ENCODE data around the gene PPP1R15A. TPM values are rescaled to one million over a fixed set of nuclear protein-coding genes. Genes with fewer than 3 reads are reported as not detected.

The PPP1R15A gene
- total and polyA plus RNA-seq, 2 experiments from 2014 or later = 14.0 to 15.8 TPM

DNA sequence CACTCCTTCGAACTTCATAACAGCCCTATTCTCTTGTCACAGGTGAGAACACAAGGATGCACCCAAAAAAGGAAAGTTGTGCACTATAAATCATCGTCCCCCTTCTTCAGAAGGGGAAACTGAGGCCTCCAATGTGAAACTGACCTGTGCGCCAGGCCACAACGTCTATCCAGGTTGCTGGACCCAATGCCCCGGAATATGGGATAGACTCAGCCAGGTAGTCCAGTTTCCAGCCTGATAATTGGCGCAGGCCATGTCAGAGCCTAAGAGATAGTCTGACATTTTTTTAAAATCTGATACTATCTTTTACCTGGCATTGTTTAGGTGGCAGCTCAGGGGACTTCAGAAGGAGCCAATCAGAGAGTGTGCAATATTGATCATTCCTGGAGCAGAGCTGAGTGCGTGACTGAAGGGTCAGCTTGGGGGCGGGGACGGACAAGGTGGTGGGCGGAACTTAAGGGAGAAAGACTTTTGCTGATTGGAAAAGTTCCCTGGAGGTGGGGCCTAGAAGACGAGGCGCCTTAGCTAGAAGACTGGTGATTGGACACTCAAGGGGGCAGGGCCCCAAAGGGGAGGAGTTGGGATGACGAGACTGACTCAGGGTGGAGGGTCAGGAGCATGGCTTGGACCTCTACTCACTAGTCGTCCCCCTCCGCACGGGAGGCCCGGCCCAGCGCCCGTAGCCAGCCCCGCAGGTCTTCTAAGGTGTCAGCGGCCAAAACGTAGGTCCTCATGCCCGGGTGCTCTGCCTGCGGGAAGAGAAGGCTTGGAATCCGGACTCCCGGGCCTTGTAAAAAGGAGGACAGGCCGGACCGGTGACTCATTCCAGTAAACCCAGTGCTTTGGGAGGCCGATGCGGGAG, 12.3 kb upstream of the PPP1R15A start:
- no peak overlapping the region for H3K4me3 Mint-ChIP-seq
- Histone ChIP-seq H3K4me1 (ENCODE audit: insufficient read depth) (peaks cover 8% of the 10 kb centered on the region; the same call in 1 of the 2 replicates), H4K20me1 (replicated peaks; ENCODE audit: insufficient read depth) (no peaks in the 10 kb centered on the region), H3F3A (replicated peaks; ENCODE audit: low read depth) (no peaks in the 10 kb centered on the region), H3K36me3 (ENCODE audit: insufficient read depth) (no peaks in the 10 kb centered on the region; the same call in 1 of the 2 replicates), H3K79me2 (replicated peaks; ENCODE audit: insufficient read depth) (no peaks in the 10 kb centered on the region), H3K4me3 (no peak overlapping the region; the same call in 1 of the 2 replicates), H2AFZ (peak overlapping the region; percentile 72; the same call in 1 of the 2 replicates), H3K9me2 (ENCODE audit: insufficient read depth) (no peaks in the 10 kb centered on the region), H3K27ac (ENCODE audit: low read depth) (peak overlapping the region; percentile 5; the same call in 1 of the 2 replicates), H3K27me3 (ENCODE audit: insufficient read depth) (no peaks in the 10 kb centered on the region), H3K4me2 (0 out of 2 replicates have a peak overlapping the region, but pooled peaks have one; percentile 58)
- H3K27ac Mint-ChIP-seq = no peak overlapping the region; the same call in 1 of the 2 replicates
- no peak for TF ChIP-seq JUNB (IDR thresholded peaks at IDR 0.05; ENCODE audit: unreplicated experiment)
- no peak for TF ChIP-seq STAT1 (IDR thresholded peaks at IDR 0.05; ENCODE audit: unreplicated experiment)
- TF ChIP-seq ZNF331 (CRISPR knock-in tag; IDR thresholded peaks at IDR 0.05; ENCODE audit: low read depth) = no peak
- DNase-seq (ENCODE audit: low spot score) (peak; percentile 97), ATAC-seq (peak; percentile 87)
- peaks cover 8% of the 10 kb centered on the region for H3K4me1 Mint-ChIP-seq
- peaks cover 22% of the 10 kb centered on the region for H3K36me3 Mint-ChIP-seq (ENCODE audit: low read depth)
- peaks cover 14% of the 10 kb centered on the region for H3K27me3 Mint-ChIP-seq (ENCODE audit: insufficient read depth, low read depth, poor library complexity)
- no peaks in the 10 kb centered on the region for H3K9me3 Mint-ChIP-seq

DNA sequence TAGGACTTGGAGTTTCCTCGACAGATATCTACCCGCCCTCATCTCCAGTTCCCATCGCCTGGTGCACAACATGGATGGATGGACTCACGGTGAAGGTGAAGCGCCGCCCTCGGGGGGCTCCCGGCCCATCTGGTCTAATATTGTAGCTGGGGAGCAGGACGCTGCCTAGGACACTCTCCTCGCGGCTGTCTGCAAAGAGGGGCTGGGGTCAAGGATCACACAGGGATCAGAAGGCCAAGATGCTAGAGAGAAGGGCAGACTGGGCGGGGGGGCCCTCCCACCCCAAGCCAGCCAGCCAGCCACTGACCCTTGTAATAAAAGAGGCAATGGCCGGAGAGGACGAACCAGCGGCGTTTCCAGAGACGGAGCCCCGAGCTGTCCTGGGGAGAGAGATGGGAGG, 10.9 kb upstream of the PPP1R15A start:
- Histone ChIP-seq H3K27me3 (ENCODE audit: insufficient read depth) (no peaks in the 10 kb centered on the region), H3F3A (replicated peaks; ENCODE audit: low read depth) (no peaks in the 10 kb centered on the region), H3K4me1 (ENCODE audit: insufficient read depth) (peaks cover 8% of the 10 kb centered on the region; the same call in 1 of the 2 replicates), H3K9me2 (ENCODE audit: insufficient read depth) (no peaks in the 10 kb centered on the region), H4K20me1 (replicated peaks; ENCODE audit: insufficient read depth) (no peaks in the 10 kb centered on the region), H3K4me2 (no peak overlapping the region), H3K27ac (ENCODE audit: low read depth) (no peak overlapping the region), H3K79me2 (replicated peaks; ENCODE audit: insufficient read depth) (no peaks in the 10 kb centered on the region), H3K36me3 (ENCODE audit: insufficient read depth) (no peaks in the 10 kb centered on the region; the same call in 1 of the 2 replicates), H2AFZ (no peak overlapping the region), H3K4me3 (no peak overlapping the region)
- ATAC-seq (no peak), DNase-seq (ENCODE audit: low spot score) (no peak)
- H3K4me1 Mint-ChIP-seq = peaks cover 8% of the 10 kb centered on the region
- H3K27ac Mint-ChIP-seq = no peak overlapping the region
- peaks cover 22% of the 10 kb centered on the region for H3K36me3 Mint-ChIP-seq (ENCODE audit: low read depth)
- no peaks in the 10 kb centered on the region for H3K9me3 Mint-ChIP-seq
- peaks cover 10% of the 10 kb centered on the region for H3K27me3 Mint-ChIP-seq (ENCODE audit: insufficient read depth, low read depth, poor library complexity)
- H3K4me3 Mint-ChIP-seq = no peak overlapping the region
- TF ChIP-seq, protein P1, sequence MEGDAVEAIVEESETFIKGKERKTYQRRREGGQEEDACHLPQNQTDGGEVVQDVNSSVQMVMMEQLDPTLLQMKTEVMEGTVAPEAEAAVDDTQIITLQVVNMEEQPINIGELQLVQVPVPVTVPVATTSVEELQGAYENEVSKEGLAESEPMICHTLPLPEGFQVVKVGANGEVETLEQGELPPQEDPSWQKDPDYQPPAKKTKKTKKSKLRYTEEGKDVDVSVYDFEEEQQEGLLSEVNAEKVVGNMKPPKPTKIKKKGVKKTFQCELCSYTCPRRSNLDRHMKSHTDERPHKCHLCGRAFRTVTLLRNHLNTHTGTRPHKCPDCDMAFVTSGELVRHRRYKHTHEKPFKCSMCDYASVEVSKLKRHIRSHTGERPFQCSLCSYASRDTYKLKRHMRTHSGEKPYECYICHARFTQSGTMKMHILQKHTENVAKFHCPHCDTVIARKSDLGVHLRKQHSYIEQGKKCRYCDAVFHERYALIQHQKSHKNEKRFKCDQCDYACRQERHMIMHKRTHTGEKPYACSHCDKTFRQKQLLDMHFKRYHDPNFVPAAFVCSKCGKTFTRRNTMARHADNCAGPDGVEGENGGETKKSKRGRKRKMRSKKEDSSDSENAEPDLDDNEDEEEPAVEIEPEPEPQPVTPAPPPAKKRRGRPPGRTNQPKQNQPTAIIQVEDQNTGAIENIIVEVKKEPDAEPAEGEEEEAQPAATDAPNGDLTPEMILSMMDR (conservative IDR thresholded peaks at IDR 0.05; ENCODE audit: low read depth in 2 of 2) = no peak
- TF ChIP-seq EZH2 (IDR thresholded peaks at IDR 0.05; ENCODE audit: low read depth, unreplicated experiment) (no peak), STAT1 (IDR thresholded peaks at IDR 0.05; ENCODE audit: unreplicated experiment) (no peak), JUNB (IDR thresholded peaks at IDR 0.05; ENCODE audit: unreplicated experiment) (no peak), EZH2phosphoT487 (IDR thresholded peaks at IDR 0.05; ENCODE audit: unreplicated experiment) (no peak), NANOG (IDR thresholded peaks at IDR 0.05; ENCODE audit: borderline replicate concordance) (no peak), ZNF114 (CRISPR knock-in tag; IDR thresholded peaks at IDR 0.05) (no peak), CREB1 (CRISPR knock-in tag; IDR thresholded peaks at IDR 0.05; ENCODE audit: low read depth) (no peak)
- TF ChIP-seq, protein P2, sequence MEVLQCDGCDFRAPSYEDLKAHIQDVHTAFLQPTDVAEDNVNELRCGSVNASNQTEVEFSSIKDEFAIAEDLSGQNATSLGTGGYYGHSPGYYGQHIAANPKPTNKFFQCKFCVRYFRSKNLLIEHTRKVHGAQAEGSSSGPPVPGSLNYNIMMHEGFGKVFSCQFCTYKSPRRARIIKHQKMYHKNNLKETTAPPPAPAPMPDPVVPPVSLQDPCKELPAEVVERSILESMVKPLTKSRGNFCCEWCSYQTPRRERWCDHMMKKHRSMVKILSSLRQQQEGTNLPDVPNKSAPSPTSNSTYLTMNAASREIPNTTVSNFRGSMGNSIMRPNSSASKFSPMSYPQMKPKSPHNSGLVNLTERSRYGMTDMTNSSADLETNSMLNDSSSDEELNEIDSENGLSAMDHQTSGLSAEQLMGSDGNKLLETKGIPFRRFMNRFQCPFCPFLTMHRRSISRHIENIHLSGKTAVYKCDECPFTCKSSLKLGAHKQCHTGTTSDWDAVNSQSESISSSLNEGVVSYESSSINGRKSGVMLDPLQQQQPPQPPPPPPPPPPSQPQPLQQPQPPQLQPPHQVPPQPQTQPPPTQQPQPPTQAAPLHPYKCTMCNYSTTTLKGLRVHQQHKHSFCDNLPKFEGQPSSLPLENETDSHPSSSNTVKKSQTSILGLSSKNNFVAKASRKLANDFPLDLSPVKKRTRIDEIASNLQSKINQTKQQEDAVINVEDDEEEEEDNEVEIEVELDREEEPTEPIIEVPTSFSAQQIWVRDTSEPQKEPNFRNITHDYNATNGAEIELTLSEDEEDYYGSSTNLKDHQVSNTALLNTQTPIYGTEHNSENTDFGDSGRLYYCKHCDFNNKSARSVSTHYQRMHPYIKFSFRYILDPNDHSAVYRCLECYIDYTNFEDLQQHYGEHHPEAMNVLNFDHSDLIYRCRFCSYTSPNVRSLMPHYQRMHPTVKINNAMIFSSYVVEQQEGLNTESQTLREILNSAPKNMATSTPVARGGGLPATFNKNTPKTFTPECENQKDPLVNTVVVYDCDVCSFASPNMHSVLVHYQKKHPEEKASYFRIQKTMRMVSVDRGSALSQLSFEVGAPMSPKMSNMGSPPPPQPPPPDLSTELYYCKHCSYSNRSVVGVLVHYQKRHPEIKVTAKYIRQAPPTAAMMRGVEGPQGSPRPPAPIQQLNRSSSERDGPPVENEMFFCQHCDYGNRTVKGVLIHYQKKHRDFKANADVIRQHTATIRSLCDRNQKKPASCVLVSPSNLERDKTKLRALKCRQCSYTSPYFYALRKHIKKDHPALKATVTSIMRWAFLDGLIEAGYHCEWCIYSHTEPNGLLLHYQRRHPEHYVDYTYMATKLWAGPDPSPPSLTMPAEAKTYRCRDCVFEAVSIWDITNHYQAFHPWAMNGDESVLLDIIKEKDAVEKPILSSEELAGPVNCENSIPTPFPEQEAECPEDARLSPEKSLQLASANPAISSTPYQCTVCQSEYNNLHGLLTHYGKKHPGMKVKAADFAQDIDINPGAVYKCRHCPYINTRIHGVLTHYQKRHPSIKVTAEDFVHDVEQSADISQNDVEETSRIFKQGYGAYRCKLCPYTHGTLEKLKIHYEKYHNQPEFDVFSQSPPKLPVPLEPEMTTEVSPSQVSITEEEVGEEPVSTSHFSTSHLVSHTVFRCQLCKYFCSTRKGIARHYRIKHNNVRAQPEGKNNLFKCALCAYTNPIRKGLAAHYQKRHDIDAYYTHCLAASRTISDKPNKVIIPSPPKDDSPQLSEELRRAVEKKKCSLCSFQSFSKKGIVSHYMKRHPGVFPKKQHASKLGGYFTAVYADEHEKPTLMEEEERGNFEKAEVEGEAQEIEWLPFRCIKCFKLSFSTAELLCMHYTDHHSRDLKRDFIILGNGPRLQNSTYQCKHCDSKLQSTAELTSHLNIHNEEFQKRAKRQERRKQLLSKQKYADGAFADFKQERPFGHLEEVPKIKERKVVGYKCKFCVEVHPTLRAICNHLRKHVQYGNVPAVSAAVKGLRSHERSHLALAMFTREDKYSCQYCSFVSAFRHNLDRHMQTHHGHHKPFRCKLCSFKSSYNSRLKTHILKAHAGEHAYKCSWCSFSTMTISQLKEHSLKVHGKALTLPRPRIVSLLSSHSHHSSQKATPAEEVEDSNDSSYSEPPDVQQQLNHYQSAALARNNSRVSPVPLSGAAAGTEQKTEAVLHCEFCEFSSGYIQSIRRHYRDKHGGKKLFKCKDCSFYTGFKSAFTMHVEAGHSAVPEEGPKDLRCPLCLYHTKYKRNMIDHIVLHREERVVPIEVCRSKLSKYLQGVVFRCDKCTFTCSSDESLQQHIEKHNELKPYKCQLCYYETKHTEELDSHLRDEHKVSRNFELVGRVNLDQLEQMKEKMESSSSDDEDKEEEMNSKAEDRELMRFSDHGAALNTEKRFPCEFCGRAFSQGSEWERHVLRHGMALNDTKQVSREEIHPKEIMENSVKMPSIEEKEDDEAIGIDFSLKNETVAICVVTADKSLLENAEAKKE (CRISPR knock-in tag; IDR thresholded peaks at IDR 0.05) = no peak
- TF ChIP-seq, protein P3, sequence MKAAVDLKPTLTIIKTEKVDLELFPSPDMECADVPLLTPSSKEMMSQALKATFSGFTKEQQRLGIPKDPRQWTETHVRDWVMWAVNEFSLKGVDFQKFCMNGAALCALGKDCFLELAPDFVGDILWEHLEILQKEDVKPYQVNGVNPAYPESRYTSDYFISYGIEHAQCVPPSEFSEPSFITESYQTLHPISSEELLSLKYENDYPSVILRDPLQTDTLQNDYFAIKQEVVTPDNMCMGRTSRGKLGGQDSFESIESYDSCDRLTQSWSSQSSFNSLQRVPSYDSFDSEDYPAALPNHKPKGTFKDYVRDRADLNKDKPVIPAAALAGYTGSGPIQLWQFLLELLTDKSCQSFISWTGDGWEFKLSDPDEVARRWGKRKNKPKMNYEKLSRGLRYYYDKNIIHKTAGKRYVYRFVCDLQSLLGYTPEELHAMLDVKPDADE (IDR thresholded peaks at IDR 0.05) = no peak
